ENCODE data around the gene EXOC4. TPM values are rescaled to one million over a fixed set of nuclear protein-coding genes. Genes with fewer than 3 reads are reported as not detected.

EXOC4 gene
- total and polyA plus RNA-seq, 2 of the 8 experiments (the other 6 are each of a cell fraction or from before 2014, with no cell fraction given): 27.0 to 67.3 TPM

- TF ChIP-seq SIN3A (conservative IDR thresholded peaks at IDR 0.05 in 1 of 2, IDR thresholded peaks at IDR 0.05 in 1 of 2; ENCODE audit: low read depth in 1 of 2, low read length in 2 of 2): no peak
- TF ChIP-seq BRCA1 (IDR thresholded peaks at IDR 0.05; ENCODE audit: low read depth, low read length): no peak
- no peak for TF ChIP-seq SAP30 (IDR thresholded peaks at IDR 0.05; ENCODE audit: insufficient read depth, insufficient replicate concordance, low read length)
- TF ChIP-seq PHF8 (conservative IDR thresholded peaks at IDR 0.05; ENCODE audit: low read depth, low read length): no peak
- no peak for TF ChIP-seq JUND (IDR thresholded peaks at IDR 0.05; ENCODE audit: low read length)
- TF ChIP-seq BACH1 (IDR thresholded peaks at IDR 0.05; ENCODE audit: low read length): no peak
- no peak for TF ChIP-seq MAFK (IDR thresholded peaks at IDR 0.05; ENCODE audit: low read depth, low read length)
Measured at GRCh38 chr7:133770863-133771492, 518.1 kb downstream of the EXOC4 start (continued).
